Cardiac fibroblast (primary cell): ENCODE data around the gene CATSPERZ.

Experiments
- DNase-seq, 2 donors: peaks; one replicate each; pipeline versions ENCODE4 v3.0.0 to v3.0.0-alpha.2; 2010; ENCODE audit warnings: low read depth in 2 of 2
- H3K4me3 ChIP-seq, 2 donors: replicated peaks in 1 of 2; 1 replicate in 1 of 2; 2 replicates in 1 of 2; pipeline ENCODE4 v1.5.1; 2011; ENCODE audit warnings: low read depth in 2 of 2, low read length in 2 of 2, mild to moderate bottlenecking in 2 of 2, moderate library complexity in 1 of 2
- CTCF ChIP-seq: IDR thresholded peaks from one replicate; pipeline ENCODE4 v1.5.1; 2011; ENCODE audit warnings: low read depth, mild to moderate bottlenecking, low read length, inconsistent platforms

Gene CATSPERZ

GRCh38 chr11:64264371-64264852 lies 35.7 kb upstream of the CATSPERZ start:
- DNase-seq, result no peak
- TF ChIP-seq CTCF, result no peak
- no peak overlapping the region for H3K4me3 ChIP-seq

GRCh38 chr11:64265176-64266160 lies 34.7 kb upstream of the CATSPERZ start:
- TF ChIP-seq CTCF, result no peak
- DNase-seq, result no peak
- no peak overlapping the region for H3K4me3 ChIP-seq

- no peak for TF ChIP-seq CTCF
- H3K4me3 ChIP-seq, result no peak overlapping the region
- DNase-seq, result peak in 1 of 2 donors; percentile 64
Observed at GRCh38 chr11:64266339-64266738, 33.8 kb upstream of the CATSPERZ start.

- peak in 1 of 2 donors; percentile 58 for DNase-seq
- TF ChIP-seq CTCF, result no peak
- no peak overlapping the region for H3K4me3 ChIP-seq
Observed at GRCh38 chr11:64267207-64267945, 32.8 kb upstream of the CATSPERZ start.

- peak overlapping the region in 1 of 2 donors; percentile 56 for H3K4me3 ChIP-seq
- no peak for TF ChIP-seq CTCF
- DNase-seq, result peak; percentile 29 to 93
Observed at GRCh38 chr11:64268025-64268892, 31.9 kb upstream of the CATSPERZ start.
